GM23338 (cell line): Measurements from ENCODE around the gene IGFL4. TPM values are rescaled to one million over a fixed set of nuclear protein-coding genes. Genes with fewer than 3 reads are reported as not detected.
"Not testable (repeated sequence)": the region's sequence is repeated elsewhere in the genome, so short reads cannot be mapped to it uniquely, and the experiment has no call there.

Source experiments
- ATAC-seq: fragments of 200-7000 bp; cut with Tn5 transposase; 3 replicates; pipeline ENCODE4 v1.9.1; 2020
- DNase-seq: peaks from one replicate; pipeline ENCODE4 v3.0.0-alpha.2; 2015; ENCODE audit warnings: low spot score
- H2AFZ ChIP-seq: fragments of 200-600 bp; sonication (generic); 2 replicates; pipeline ENCODE4 v1.8.0; 2016; ENCODE audit warnings: antibody characterized with exemption, mild to moderate bottlenecking, moderate library complexity
- H3F3A ChIP-seq: fragments of 200-600 bp; sonication (generic); replicated peaks from 2 replicates; pipeline ENCODE4 v1.8.0; 2017; ENCODE audit warnings: antibody characterized with exemption, mixed run types, low read depth
- H3K27ac ChIP-seq: fragments of 200-600 bp; sonication (generic); 2 replicates; pipeline ENCODE4 v1.6.1; 2016; ENCODE audit warnings: low read depth
- H3K27me3 ChIP-seq: fragments of 200-600 bp; sonication (generic); 2 replicates; pipeline ENCODE4 v1.8.0; 2016; ENCODE audit warnings: mild to moderate bottlenecking, mixed run types, moderate library complexity; ENCODE audit not compliant: insufficient read depth
- H3K36me3 ChIP-seq: fragments of 200-600 bp; sonication (generic); 2 replicates; pipeline ENCODE4 v1.8.0; 2016; ENCODE audit warnings: mild to moderate bottlenecking; ENCODE audit not compliant: insufficient read depth
- H3K4me1 ChIP-seq: fragments of 200-600 bp; sonication (generic); 2 replicates; pipeline ENCODE4 v1.8.0; 2016; ENCODE audit warnings: mild to moderate bottlenecking, moderate library complexity; ENCODE audit not compliant: insufficient read depth
- H3K4me2 ChIP-seq: fragments of 200-600 bp; sonication (generic); 2 replicates; pipeline ENCODE4 v1.7.1; 2017; ENCODE audit warnings: mixed run types
- H3K4me3 ChIP-seq: fragments of 200-600 bp; sonication (generic); 2 replicates; pipeline ENCODE4 v1.6.1; 2016; ENCODE audit warnings: mixed run types
- H3K79me2 ChIP-seq: fragments of 200-600 bp; sonication (generic); replicated peaks from 2 replicates; pipeline ENCODE4 v1.8.0; 2017; ENCODE audit warnings: mild to moderate bottlenecking; ENCODE audit not compliant: insufficient read depth
- H3K9me2 ChIP-seq: fragments of 200-600 bp; sonication (generic); 2 replicates; pipeline ENCODE4 v1.8.0; 2017; ENCODE audit not compliant: insufficient read depth
- H4K20me1 ChIP-seq: fragments of 200-600 bp; sonication (generic); replicated peaks from 2 replicates; pipeline ENCODE4 v1.8.0; 2017; ENCODE audit warnings: mild to moderate bottlenecking; ENCODE audit not compliant: insufficient read depth
- H3K27ac Mint-ChIP-seq: 2 replicates; pipeline ENCODE4 v1.8.0; 2020; ENCODE audit warnings: inconsistent platforms, mild to moderate bottlenecking, moderate library complexity, mixed read lengths
- H3K27me3 Mint-ChIP-seq: 3 replicates; pipeline ENCODE4 v1.8.0; 2022; ENCODE audit warnings: low read depth, mild to moderate bottlenecking, moderate library complexity, mixed read lengths, inconsistent platforms; ENCODE audit not compliant: insufficient read depth, poor library complexity
- H3K36me3 Mint-ChIP-seq: 3 replicates; pipeline ENCODE4 v1.8.0; 2021; ENCODE audit warnings: low read depth, mild to moderate bottlenecking, inconsistent platforms, moderate library complexity, mixed read lengths
- H3K4me1 Mint-ChIP-seq: 3 replicates; pipeline ENCODE4 v1.8.0; 2020; ENCODE audit warnings: mild to moderate bottlenecking, inconsistent platforms, mixed read lengths
- H3K4me3 Mint-ChIP-seq: 3 replicates; pipeline ENCODE4 v1.8.0; 2021; ENCODE audit warnings: moderate library complexity, mild to moderate bottlenecking, inconsistent platforms, mixed read lengths
- H3K9me3 Mint-ChIP-seq: 3 replicates; pipeline ENCODE4 v1.8.0; 2020; ENCODE audit warnings: moderate library complexity, mild to moderate bottlenecking, inconsistent platforms, mixed read lengths
- CREB1 ChIP-seq: fragments of 250-450 bp; sonication (Bioruptor Pico); IDR thresholded peaks from 2 replicates; pipeline ENCODE4 v1.5.0; 2020; ENCODE audit warnings: low read depth, mild to moderate bottlenecking, moderate library complexity
- POLR2AphosphoS5 ChIP-seq: IDR thresholded peaks from 2 replicates; pipeline ENCODE4 v1.6.1; 2016; ENCODE audit warnings: antibody characterized with exemption, low read depth
- polyA plus RNA-seq: library from polyadenylated mRNA; unstranded; fragments of >200 nt; fragmentation: Nextera tagmentation; extraction: Ambion mirVana; gene quantifications from 2 replicates; pipeline ENCODE4 v1.2.1, GENCODE V29; 2016
- total RNA-seq: library from RNA; depleted of rRNA; stranded (reverse); fragments of >200 nt; shearing (Covaris generic); gene quantifications from 2 replicates; pipeline ENCODE4 v1.2.3, GENCODE V29; 2014
- TF ChIP-seq, protein P1 (sequence below), 2 experiments: fragments of 200-600 bp in 1 of 2; sonication (generic) in 1 of 2; conservative IDR thresholded peaks; 2 replicates each; pipeline versions ENCODE4 v1.5.1 to v1.6.1; 2016 to 2017; ENCODE audit warnings: antibody characterized with exemption in 2 of 2, low read depth in 2 of 2, mild to moderate bottlenecking in 2 of 2, moderate library complexity in 1 of 2

The IGFL4 gene
- total and polyA plus RNA-seq, 2 experiments from 2014 or later, result 0.06 to 0.87 TPM

GRCh38 chr19:46078573-46079332 lies 38.0 kb upstream of the IGFL4 start:
- H3K36me3 ChIP-seq, H4K20me1 ChIP-seq, H3K27ac ChIP-seq, H3K27ac Mint-ChIP-seq, H3K4me2 ChIP-seq, H3K4me3 ChIP-seq, H3K79me2 ChIP-seq, H3F3A ChIP-seq, H2AFZ ChIP-seq, H3K4me1 ChIP-seq, H3K9me3 Mint-ChIP-seq, H3K36me3 Mint-ChIP-seq, H3K4me3 Mint-ChIP-seq, H3K9me2 ChIP-seq, H3K4me1 Mint-ChIP-seq: not testable (repeated sequence)
- H3K27me3 Mint-ChIP-seq, result peaks cover 14% of the 10 kb centered on the region
- peak; percentile 83 for DNase-seq
- H3K27me3 ChIP-seq, result peaks cover 48% of the 10 kb centered on the region
- TF ChIP-seq CREB1 (CRISPR knock-in tag), result peak; percentile 66; the same call in 1 of the 2 replicates
- TF ChIP-seq, protein P1, sequence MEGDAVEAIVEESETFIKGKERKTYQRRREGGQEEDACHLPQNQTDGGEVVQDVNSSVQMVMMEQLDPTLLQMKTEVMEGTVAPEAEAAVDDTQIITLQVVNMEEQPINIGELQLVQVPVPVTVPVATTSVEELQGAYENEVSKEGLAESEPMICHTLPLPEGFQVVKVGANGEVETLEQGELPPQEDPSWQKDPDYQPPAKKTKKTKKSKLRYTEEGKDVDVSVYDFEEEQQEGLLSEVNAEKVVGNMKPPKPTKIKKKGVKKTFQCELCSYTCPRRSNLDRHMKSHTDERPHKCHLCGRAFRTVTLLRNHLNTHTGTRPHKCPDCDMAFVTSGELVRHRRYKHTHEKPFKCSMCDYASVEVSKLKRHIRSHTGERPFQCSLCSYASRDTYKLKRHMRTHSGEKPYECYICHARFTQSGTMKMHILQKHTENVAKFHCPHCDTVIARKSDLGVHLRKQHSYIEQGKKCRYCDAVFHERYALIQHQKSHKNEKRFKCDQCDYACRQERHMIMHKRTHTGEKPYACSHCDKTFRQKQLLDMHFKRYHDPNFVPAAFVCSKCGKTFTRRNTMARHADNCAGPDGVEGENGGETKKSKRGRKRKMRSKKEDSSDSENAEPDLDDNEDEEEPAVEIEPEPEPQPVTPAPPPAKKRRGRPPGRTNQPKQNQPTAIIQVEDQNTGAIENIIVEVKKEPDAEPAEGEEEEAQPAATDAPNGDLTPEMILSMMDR (conservative IDR thresholded peaks at IDR 0.05; ENCODE audit: low read depth in 2 of 2), result peak; percentile 64 to 86
- ATAC-seq, result peak; percentile 53

- Histone ChIP-seq H3K27ac (no peak overlapping the region), H3K4me2 (no peak overlapping the region), H3K4me3 (no peak overlapping the region), H4K20me1 (no peaks in the 10 kb centered on the region), H3K27me3 (peaks cover 51% of the 10 kb centered on the region), H3F3A (no peaks in the 10 kb centered on the region), H3K36me3 (no peaks in the 10 kb centered on the region), H3K4me1 (no peaks in the 10 kb centered on the region), H2AFZ (no peak overlapping the region), H3K79me2 (no peaks in the 10 kb centered on the region), H3K9me2 (no peaks in the 10 kb centered on the region)
- DNase-seq (no peak), ATAC-seq (no peak)
- Mint-ChIP-seq H3K4me3 (peak overlapping the region; percentile 6; the same call in 2 of the 3 replicates), H3K4me1 (peaks cover 6% of the 10 kb centered on the region; the same call in 2 of the 3 replicates), H3K9me3 (no peaks in the 10 kb centered on the region), H3K36me3 (no peaks in the 10 kb centered on the region), H3K27ac (no peak overlapping the region), H3K27me3 (peaks cover 14% of the 10 kb centered on the region)
- no peak for TF ChIP-seq POLR2AphosphoS5
- TF ChIP-seq, protein P1 (conservative IDR thresholded peaks at IDR 0.05; ENCODE audit: low read depth in 2 of 2), result peak in 1 of 2 experiments; percentile 5; a peak in 1 of 4 replicates
Measured at GRCh38 chr19:46077815-46078167, 37.0 kb upstream of the IGFL4 start.
